A549 (cell line): ENCODE data around the gene LIN9.

Experiments
- MAFK ChIP-seq: fragments of 450-650 bp; IDR thresholded peaks from 2 replicates; pipeline ENCODE4 v1.6.1; 2014; ENCODE audit not compliant: partially characterized antibody
- RFX5 ChIP-seq: fragments of 450-650 bp; IDR thresholded peaks from 2 replicates; pipeline ENCODE4 v1.7.1; 2014; ENCODE audit warnings: antibody characterized with exemption, mild to moderate bottlenecking, moderate library complexity
- ZNF302 ChIP-seq: fragments of 250-450 bp; sonication (Bioruptor Pico); IDR thresholded peaks from 2 replicates; pipeline ENCODE4 v1.9.0; 2021; ENCODE audit warnings: inconsistent platforms, mild to moderate bottlenecking, moderate library complexity
- TF ChIP-seq, protein P1 (sequence below): fragments of >200 bp; sonication (Bioruptor Twin); formaldehyde crosslinking; IDR thresholded peaks from 3 replicates; pipeline ENCODE4 v1.5.1; 2016

DNA sequence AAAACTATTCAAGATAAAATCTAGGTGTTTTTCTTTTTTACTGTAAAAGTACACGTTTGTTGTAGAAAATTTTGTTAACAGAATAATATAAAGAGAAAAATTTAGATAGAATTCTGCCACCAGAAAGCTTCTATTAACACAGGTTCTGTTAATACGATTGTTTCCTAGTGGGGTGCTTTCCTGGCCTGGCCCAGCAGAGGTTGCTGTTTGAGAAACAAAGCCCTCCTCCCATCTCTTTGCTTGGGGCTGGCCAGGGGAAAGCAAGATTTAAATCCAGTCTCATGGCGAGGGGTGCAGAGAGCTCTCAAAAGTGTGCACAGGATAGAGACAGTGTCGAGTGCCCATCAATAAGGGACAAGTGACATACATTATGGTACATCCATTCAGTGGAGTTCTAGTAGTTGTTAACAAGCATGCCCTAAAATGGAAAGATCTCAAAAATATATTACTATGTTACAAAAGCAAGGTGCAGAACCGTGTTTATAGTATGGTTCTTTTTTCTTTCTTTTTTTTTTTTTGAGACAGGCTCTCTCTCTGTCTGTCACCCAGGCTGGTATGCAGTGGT is 107.9 kb downstream of the LIN9 start:
- TF ChIP-seq, protein P1, sequence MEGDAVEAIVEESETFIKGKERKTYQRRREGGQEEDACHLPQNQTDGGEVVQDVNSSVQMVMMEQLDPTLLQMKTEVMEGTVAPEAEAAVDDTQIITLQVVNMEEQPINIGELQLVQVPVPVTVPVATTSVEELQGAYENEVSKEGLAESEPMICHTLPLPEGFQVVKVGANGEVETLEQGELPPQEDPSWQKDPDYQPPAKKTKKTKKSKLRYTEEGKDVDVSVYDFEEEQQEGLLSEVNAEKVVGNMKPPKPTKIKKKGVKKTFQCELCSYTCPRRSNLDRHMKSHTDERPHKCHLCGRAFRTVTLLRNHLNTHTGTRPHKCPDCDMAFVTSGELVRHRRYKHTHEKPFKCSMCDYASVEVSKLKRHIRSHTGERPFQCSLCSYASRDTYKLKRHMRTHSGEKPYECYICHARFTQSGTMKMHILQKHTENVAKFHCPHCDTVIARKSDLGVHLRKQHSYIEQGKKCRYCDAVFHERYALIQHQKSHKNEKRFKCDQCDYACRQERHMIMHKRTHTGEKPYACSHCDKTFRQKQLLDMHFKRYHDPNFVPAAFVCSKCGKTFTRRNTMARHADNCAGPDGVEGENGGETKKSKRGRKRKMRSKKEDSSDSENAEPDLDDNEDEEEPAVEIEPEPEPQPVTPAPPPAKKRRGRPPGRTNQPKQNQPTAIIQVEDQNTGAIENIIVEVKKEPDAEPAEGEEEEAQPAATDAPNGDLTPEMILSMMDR: no peak
- no peak for TF ChIP-seq MAFK
- no peak for TF ChIP-seq ZNF302 (CRISPR knock-in tag)
- no peak for TF ChIP-seq RFX5
